ENCODE results near the gene UBE2J2. TPM values are rescaled to one million over a fixed set of nuclear protein-coding genes. Genes with fewer than 3 reads are reported as not detected.

The UBE2J2 gene
- total RNA-seq, 1 experiment from 2014 or later, result 121 TPM

DNA sequence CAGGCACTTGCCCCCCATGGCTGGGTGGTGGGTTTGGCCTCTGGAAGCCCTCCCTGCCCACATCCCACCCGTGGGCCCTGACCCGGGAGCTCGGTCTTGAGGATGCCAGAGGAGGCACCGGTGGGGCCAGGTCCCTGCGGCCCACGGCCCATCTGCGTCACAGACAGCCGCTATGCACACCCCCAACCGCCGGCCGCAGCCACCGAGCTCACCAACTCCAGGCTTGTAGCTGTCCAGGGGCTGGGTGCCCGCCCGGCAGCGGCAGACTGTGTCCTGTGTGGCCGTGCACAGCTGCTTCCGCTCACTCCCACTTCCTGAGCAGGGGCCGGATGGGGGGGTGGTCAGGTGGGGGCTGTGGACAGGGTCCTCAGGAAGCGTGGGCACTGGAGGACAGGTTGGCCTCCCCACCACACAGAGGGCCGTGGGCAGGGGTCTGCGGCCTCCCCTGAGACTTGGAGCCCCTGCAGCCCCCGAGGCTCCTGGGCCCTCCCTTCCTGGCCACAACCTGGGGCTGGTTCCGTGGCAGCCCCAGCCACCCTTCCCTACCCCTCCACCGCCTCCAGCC is 60.8 kb downstream of the UBE2J2 start:
- no peak for DNase-seq (ENCODE audit: low read depth)
- in situ Hi-C loops (cut with HindIII; ENCODE audit: low pct_unique_long_range_greater_than_20kb, low sequenced_read_pairs), result no loop called here

DNA sequence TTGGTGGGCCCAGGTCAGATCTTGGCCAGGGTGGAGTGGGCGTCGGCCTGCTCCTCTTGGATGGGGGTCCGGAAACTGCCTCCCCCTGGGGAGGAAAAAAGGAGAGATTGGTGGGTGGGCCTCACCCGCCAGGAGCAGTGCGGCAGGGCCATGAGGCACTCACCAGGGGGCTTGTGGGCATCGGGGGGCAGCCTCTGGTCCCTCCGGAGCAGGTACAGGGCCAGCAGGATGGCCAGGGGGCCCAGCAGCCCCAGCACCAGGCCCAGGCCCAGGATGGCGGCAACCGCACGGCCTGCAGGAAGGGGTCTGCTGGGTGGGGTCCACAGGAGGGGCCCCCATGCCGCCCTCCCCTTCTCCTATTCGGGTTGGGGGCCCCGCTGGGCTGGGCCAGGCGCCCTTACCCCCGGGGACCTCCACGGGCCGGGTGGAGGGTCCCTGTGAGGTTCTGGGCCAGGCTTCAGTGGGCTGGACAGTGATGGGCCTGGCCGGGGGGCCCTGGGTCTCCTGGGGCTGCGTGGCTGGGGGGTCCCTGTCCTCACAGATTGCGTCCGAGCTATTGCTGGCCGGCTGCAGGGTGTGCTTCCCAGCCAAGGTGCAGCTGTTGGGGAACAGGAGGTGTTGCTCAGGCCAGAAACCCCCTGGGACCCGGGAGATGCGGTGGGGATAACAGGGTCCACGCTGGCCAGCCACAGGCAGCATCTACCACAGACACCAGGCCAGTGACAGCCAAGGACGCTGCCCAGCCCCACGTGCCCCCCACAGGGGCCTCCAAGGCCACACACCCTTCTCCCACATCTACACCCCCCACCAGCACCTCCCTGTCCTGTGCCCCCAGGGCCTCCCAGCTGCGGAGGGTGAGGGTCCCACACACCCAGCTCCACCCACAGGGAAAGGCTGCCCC is 61.9 kb downstream of the UBE2J2 start:
- in situ Hi-C loops (cut with HindIII; ENCODE audit: low pct_unique_long_range_greater_than_20kb, low sequenced_read_pairs), result no loop called here
- DNase-seq (ENCODE audit: low read depth), result no peak

GRCh38 chr1:1210726-1211540 is 62.7 kb downstream of the UBE2J2 start:
- DNase-seq (ENCODE audit: low read depth), result no peak
- in situ Hi-C loops (cut with HindIII; ENCODE audit: low pct_unique_long_range_greater_than_20kb, low sequenced_read_pairs), result no loop called here

GRCh38 chr1:1208713-1209433 is 64.8 kb downstream of the UBE2J2 start:
- in situ Hi-C loops (cut with HindIII; ENCODE audit: low pct_unique_long_range_greater_than_20kb, low sequenced_read_pairs), result no loop called here
- no peak for DNase-seq (ENCODE audit: low read depth)

GRCh38 chr1:1207571-1207892 is 66.1 kb downstream of the UBE2J2 start:
- in situ Hi-C loops (cut with HindIII; ENCODE audit: low pct_unique_long_range_greater_than_20kb, low sequenced_read_pairs), result no loop called here
- no peak for DNase-seq (ENCODE audit: low read depth)

DNA sequence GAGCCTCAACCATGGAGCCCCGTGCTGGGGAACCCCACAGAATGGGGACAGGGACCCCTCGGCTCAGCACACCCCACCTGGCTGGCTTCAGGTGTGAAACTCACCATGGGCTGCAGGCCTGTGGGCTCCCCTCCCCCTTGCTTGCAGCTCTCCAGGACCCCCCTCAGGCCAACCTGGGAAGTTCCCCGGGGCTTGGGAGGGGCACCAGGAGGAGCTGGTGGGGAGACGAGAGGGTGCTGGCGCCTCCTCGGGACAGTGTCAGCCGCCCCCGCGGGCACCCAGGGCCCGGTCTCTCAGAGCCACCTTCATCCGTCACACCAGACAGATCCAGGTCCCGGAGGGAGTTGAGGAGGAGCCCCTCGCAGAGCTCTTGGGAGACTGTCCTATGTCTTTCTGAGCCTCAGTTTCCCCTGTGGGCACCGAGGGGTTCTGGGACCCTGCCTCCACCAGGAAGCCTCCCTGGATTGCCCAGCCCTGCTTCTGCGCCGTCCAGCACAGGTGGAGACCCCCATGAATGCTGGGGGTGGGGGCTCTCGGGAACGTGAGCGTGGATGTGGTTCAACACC is 66.6 kb downstream of the UBE2J2 start:
- no peak for DNase-seq (ENCODE audit: low read depth)
- in situ Hi-C loops (cut with HindIII; ENCODE audit: low pct_unique_long_range_greater_than_20kb, low sequenced_read_pairs), result no loop called here

- no peak for DNase-seq (ENCODE audit: low read depth)
- in situ Hi-C loops (cut with HindIII; ENCODE audit: low pct_unique_long_range_greater_than_20kb, low sequenced_read_pairs), result no loop called here
Measured at GRCh38 chr1:1206376-1206965, 67.2 kb downstream of the UBE2J2 start, which contains the start of gene TNFRSF18. Gene TNFRSF18 (minus strand): TSS chr1:1206592. CDS start chr1:1206571, 21 bp downstream.

- in situ Hi-C loops (cut with HindIII; ENCODE audit: low pct_unique_long_range_greater_than_20kb, low sequenced_read_pairs), result no loop called here
- DNase-seq (ENCODE audit: low read depth), result no peak
Measured at GRCh38 chr1:1205769-1206375, 67.8 kb downstream of the UBE2J2 start.

DNA sequence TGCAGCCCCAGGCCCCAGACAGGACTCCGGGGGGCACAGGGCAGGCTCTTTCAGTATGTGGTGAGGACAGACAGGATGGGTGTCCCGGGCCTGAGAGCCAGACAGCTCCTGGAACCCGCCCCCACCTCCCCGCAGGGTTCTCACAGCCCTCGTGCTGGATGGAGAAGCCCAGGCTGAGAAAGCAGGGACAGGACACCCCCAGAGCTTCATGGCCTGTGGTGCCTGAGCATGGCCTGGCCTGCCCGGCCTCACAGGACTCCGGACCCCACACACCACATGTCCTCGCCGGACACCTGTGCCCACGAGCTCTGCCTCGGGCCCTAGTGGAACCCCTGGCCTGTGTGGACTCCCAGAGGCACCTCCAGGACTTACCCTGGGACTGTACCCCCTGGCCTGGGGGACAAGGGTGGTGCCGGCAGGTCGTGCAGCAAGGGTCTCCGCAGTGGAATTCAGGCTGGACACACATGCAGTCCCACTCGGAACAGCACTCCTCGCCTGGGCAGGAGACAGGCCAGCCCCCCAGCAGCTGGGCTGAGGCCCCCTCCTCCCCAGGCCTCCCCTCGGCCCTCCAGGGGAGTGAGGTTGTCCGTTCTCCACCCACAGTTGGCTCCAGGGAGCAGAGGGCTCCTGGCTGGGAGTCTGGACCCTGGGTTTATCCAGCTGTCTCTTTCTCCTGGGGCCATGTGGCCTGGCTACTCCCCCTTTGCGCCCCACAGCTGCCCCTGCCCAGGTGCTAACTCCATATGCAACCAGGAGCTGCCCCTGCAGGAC is 68.5 kb downstream of the UBE2J2 start:
- no peak for DNase-seq (ENCODE audit: low read depth)
- in situ Hi-C loops (cut with HindIII; ENCODE audit: low pct_unique_long_range_greater_than_20kb, low sequenced_read_pairs), result no loop called here

DNA sequence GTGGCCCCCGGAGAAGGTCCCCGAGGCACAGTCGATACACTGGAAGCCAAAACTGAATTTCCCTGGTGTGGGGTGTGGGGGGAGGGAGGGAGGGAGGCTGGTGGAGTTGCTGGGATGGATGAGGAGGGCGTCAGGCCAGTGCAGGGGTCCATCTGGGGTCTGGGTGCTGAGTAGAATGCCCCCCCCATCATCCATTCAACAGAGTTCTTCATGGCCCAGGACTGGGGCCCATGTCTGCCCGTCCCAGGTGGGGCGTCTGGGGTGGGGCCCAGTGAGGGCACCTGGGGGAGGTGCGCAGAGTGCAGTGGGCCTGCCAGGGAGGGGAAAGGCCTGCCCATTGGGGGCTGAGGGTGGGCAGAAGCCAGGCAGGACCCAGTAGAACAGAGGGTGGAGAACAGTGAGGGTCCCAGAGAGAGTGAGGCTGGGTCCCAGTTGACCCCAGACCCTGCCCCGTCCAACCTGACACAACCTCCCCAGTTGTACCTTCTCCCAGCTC is 69.2 kb downstream of the UBE2J2 start:
- DNase-seq (ENCODE audit: low read depth), result no peak
- in situ Hi-C loops (cut with HindIII; ENCODE audit: low pct_unique_long_range_greater_than_20kb, low sequenced_read_pairs), result no loop called here

Other genes with a start within 250 kb of the UBE2J2 start
- not detected in 2 replicates for gene RNF223, start 199.5 kb downstream of the UBE2J2 start, total RNA-seq (2014; rRNA removed; shearing (Covaris generic); ENCODE audit: low replicate concordance)
- 19.1 and 26.6 TPM in 2 replicates for gene C1orf159, start 157.8 kb downstream of the UBE2J2 start, total RNA-seq (2014; rRNA removed; shearing (Covaris generic); ENCODE audit: low replicate concordance)
- gene TTLL10, start 100.0 kb downstream of the UBE2J2 start, total RNA-seq (2014; rRNA removed; shearing (Covaris generic); ENCODE audit: low replicate concordance), result not detected in 2 replicates
- not detected in 2 replicates for gene TNFRSF18, start 67.3 kb downstream of the UBE2J2 start, total RNA-seq (2014; rRNA removed; shearing (Covaris generic); ENCODE audit: low replicate concordance)
- not detected in 2 replicates for gene TNFRSF4, start 59.7 kb downstream of the UBE2J2 start, total RNA-seq (2014; rRNA removed; shearing (Covaris generic); ENCODE audit: low replicate concordance)
- gene SDF4, start 41.9 kb downstream of the UBE2J2 start, total RNA-seq (2014; rRNA removed; shearing (Covaris generic); ENCODE audit: low replicate concordance), result 111 and 124 TPM in 2 replicates
- 23.5 and 26.7 TPM in 2 replicates for gene B3GALT6, start 41.6 kb downstream of the UBE2J2 start, total RNA-seq (2014; rRNA removed; shearing (Covaris generic); ENCODE audit: low replicate concordance)
- not detected in 2 replicates for gene C1QTNF12, start 27.1 kb downstream of the UBE2J2 start, total RNA-seq (2014; rRNA removed; shearing (Covaris generic); ENCODE audit: low replicate concordance)
- 1.8 and 2.8 TPM in 2 replicates for gene SCNN1D, start 6.6 kb upstream of the UBE2J2 start, total RNA-seq (2014; rRNA removed; shearing (Covaris generic); ENCODE audit: low replicate concordance)
- gene ACAP3, start 34.1 kb upstream of the UBE2J2 start, total RNA-seq (2014; rRNA removed; shearing (Covaris generic); ENCODE audit: low replicate concordance), result 35.9 and 50.2 TPM in 2 replicates
- gene PUSL1, start 34.7 kb upstream of the UBE2J2 start, total RNA-seq (2014; rRNA removed; shearing (Covaris generic); ENCODE audit: low replicate concordance), result 50.3 and 57.5 TPM in 2 replicates
- 57.6 and 90.2 TPM in 2 replicates for gene INTS11, start 50.8 kb upstream of the UBE2J2 start, total RNA-seq (2014; rRNA removed; shearing (Covaris generic); ENCODE audit: low replicate concordance)
- gene CPTP, start 50.9 kb upstream of the UBE2J2 start, total RNA-seq (2014; rRNA removed; shearing (Covaris generic); ENCODE audit: low replicate concordance), result 25.8 and 28.5 TPM in 2 replicates
- gene TAS1R3, start 57.4 kb upstream of the UBE2J2 start, total RNA-seq (2014; rRNA removed; shearing (Covaris generic); ENCODE audit: low replicate concordance), result not detected in 2 replicates
- 84.9 and 103 TPM in 2 replicates for gene DVL1, start 75.6 kb upstream of the UBE2J2 start, total RNA-seq (2014; rRNA removed; shearing (Covaris generic); ENCODE audit: low replicate concordance)
- gene MXRA8, start 84.7 kb upstream of the UBE2J2 start, total RNA-seq (2014; rRNA removed; shearing (Covaris generic); ENCODE audit: low replicate concordance), result not detected in 2 replicates
- gene AURKAIP1, start 101.4 kb upstream of the UBE2J2 start, total RNA-seq (2014; rRNA removed; shearing (Covaris generic); ENCODE audit: low replicate concordance), result 130 and 178 TPM in 2 replicates
- 34.3 and 34.9 TPM in 2 replicates for gene CCNL2, start 125.5 kb upstream of the UBE2J2 start, total RNA-seq (2014; rRNA removed; shearing (Covaris generic); ENCODE audit: low replicate concordance)
- 32.2 and 79.3 TPM in 2 replicates for gene MRPL20, start 133.4 kb upstream of the UBE2J2 start, total RNA-seq (2014; rRNA removed; shearing (Covaris generic); ENCODE audit: low replicate concordance)
- gene ANKRD65, start 147.4 kb upstream of the UBE2J2 start, total RNA-seq (2014; rRNA removed; shearing (Covaris generic); ENCODE audit: low replicate concordance), result not detected in 2 replicates
- gene VWA1, start 161.8 kb upstream of the UBE2J2 start, total RNA-seq (2014; rRNA removed; shearing (Covaris generic); ENCODE audit: low replicate concordance), result 37.5 and 47.0 TPM in 2 replicates
- gene ATAD3C, start 175.8 kb upstream of the UBE2J2 start, total RNA-seq (2014; rRNA removed; shearing (Covaris generic); ENCODE audit: low replicate concordance), result not detected in 2 replicates
- 22.3 and 40.7 TPM in 2 replicates for gene ATAD3B, start 197.9 kb upstream of the UBE2J2 start, total RNA-seq (2014; rRNA removed; shearing (Covaris generic); ENCODE audit: low replicate concordance)
- gene ATAD3A, start 238.3 kb upstream of the UBE2J2 start, total RNA-seq (2014; rRNA removed; shearing (Covaris generic); ENCODE audit: low replicate concordance), result 78.9 and 82.4 TPM in 2 replicates

Measured in Caki2 (cell line).